H1 (cell line): ENCODE measurements around the gene ZNF761. TPM values are rescaled to one million over a fixed set of nuclear protein-coding genes. Genes with fewer than 3 reads are reported as not detected.

Experiments
- CTCF ChIA-PET: fragments of 300-600 bp; sonication (Branson Sonifier 250); formaldehyde crosslinking; loops from one replicate; lab custom pipeline; 2021; ENCODE audit not compliant: partially characterized antibody; lab: Charles Lee
- POLR2A ChIA-PET: fragments of 300-600 bp; sonication (Branson Sonifier 250); formaldehyde crosslinking; loops from one replicate; lab custom pipeline; 2021; ENCODE audit warnings: inconsistent platforms; ENCODE audit not compliant: partially characterized antibody; lab: Charles Lee
- DNase-seq, 2 experiments: peaks; one replicate each; pipeline versions ENCODE4 v3.0.0 to v3.0.0-alpha.2; 2010 to 2022; ENCODE audit warnings: low spot score in 2 of 2, low read depth in 1 of 2, mixed read lengths in 1 of 2
- FAIRE-seq: peaks from 2 replicates; lab custom pipeline; 2011; peaks lifted over from hg19 to GRCh38; lab: Jason Lieb, UNC
- H2AFZ ChIP-seq: 2 replicates; pipeline ENCODE4 v1.8.1; 2012; ENCODE audit warnings: low read length, inconsistent platforms
- H2AK5ac ChIP-seq: 2 replicates; pipeline ENCODE4 v1.6.1; 2013; ENCODE audit warnings: low read depth, low read length
- H2BK120ac ChIP-seq: replicated peaks from 2 replicates; pipeline ENCODE3; 2013; ENCODE audit warnings: low read depth, low read length, inconsistent platforms
- H2BK12ac ChIP-seq: 2 replicates; pipeline ENCODE4 v1.6.1; 2013; ENCODE audit warnings: low read depth, low read length
- H2BK15ac ChIP-seq: 2 replicates; pipeline ENCODE4 v1.6.1; 2013; ENCODE audit warnings: low read length
- H2BK20ac ChIP-seq: 2 replicates; pipeline ENCODE4 v1.6.1; 2013; ENCODE audit warnings: low read length
- H2BK5ac ChIP-seq: 2 replicates; pipeline ENCODE4 v1.6.1; 2013; ENCODE audit warnings: low read depth, low read length
- H3K14ac ChIP-seq: 2 replicates; pipeline ENCODE4 v1.6.1; 2013; ENCODE audit warnings: inconsistent platforms; ENCODE audit not compliant: insufficient read length
- H3K18ac ChIP-seq: 2 replicates; pipeline ENCODE4 v1.6.1; 2013; ENCODE audit warnings: low read length; ENCODE audit errors: extremely low read depth
- H3K23ac ChIP-seq: 2 replicates; pipeline ENCODE4 v1.6.1; 2013; ENCODE audit warnings: inconsistent platforms; ENCODE audit not compliant: insufficient read length
- H3K23me2 ChIP-seq: 2 replicates; pipeline ENCODE4 v1.6.1; 2013; ENCODE audit warnings: low read depth, low read length
- H3K27ac ChIP-seq: 2 replicates; pipeline ENCODE4 v1.6.1; 2011; ENCODE audit warnings: low read depth, low read length, inconsistent platforms
- H3K27me3 ChIP-seq, 4 experiments: replicated peaks in 1 of 4; 1 replicate in 1 of 4; 2 replicates in 3 of 4; pipeline versions ENCODE4 v1.6.1 to v1.8.1; 2011 to 2013; ENCODE audit warnings: low read length in 3 of 4, mild to moderate bottlenecking in 3 of 4, inconsistent platforms in 2 of 4, mixed read lengths in 2 of 4, moderate library complexity in 1 of 4; ENCODE audit not compliant: control insufficient read depth in 3 of 4, insufficient read depth in 3 of 4; ENCODE audit errors: extremely low read depth in 1 of 4
- H3K36me3 ChIP-seq, 4 experiments: 2 replicates each; pipeline versions ENCODE4 v1.6.1 to v1.8.1; 2011 to 2013; ENCODE audit warnings: mild to moderate bottlenecking in 4 of 4, low read length in 3 of 4, moderate library complexity in 2 of 4, control low read depth in 1 of 4, inconsistent platforms in 1 of 4; ENCODE audit not compliant: insufficient read depth in 4 of 4, control insufficient read depth in 2 of 4
- H3K4ac ChIP-seq: replicated peaks from 2 replicates; pipeline ENCODE3; 2013; ENCODE audit warnings: low read length, low read depth, mixed read lengths, inconsistent platforms; ENCODE audit not compliant: insufficient read length
- H3K4me1 ChIP-seq, 4 experiments: replicated peaks in 1 of 4; 1 replicate in 1 of 4; 2 replicates in 3 of 4; pipeline versions ENCODE4 v1.6.1 to v1.8.1; 2011 to 2013; ENCODE audit warnings: low read length in 3 of 4, inconsistent platforms in 2 of 4, mixed read lengths in 1 of 4; ENCODE audit not compliant: insufficient read depth in 4 of 4, control insufficient read depth in 3 of 4
- H3K4me2 ChIP-seq, 2 experiments: 2 replicates each; pipeline versions ENCODE4 v1.6.1 to v1.8.1; 2011 to 2013; ENCODE audit warnings: low read depth in 2 of 2, low read length in 2 of 2, control low read depth in 1 of 2, inconsistent platforms in 1 of 2, mild to moderate bottlenecking in 1 of 2; ENCODE audit not compliant: insufficient read depth in 1 of 2
- H3K4me3 ChIP-seq, 4 experiments: fragments of 200-600, 300-600 bp in 1 of 4; sonication (generic), shearing (Covaris generic), sonication (Bioruptor Twin) in 1 of 4; 2 replicates each; pipeline versions ENCODE4 v1.5.1 to v1.8.1; 2011 to 2016; ENCODE audit warnings: low read length in 4 of 4, low read depth in 3 of 4, control low read depth in 2 of 4, inconsistent platforms in 2 of 4, mild to moderate bottlenecking in 2 of 4, mixed read lengths in 1 of 4, moderate library complexity in 1 of 4; ENCODE audit not compliant: insufficient read depth in 2 of 4; ENCODE audit errors: extremely low read depth in 1 of 4
- H3K56ac ChIP-seq: replicated peaks from 2 replicates; pipeline ENCODE3; 2013; ENCODE audit warnings: low read depth, mild to moderate bottlenecking, mixed read lengths, low read length, inconsistent platforms; ENCODE audit not compliant: insufficient read length
- H3K79me1 ChIP-seq: 2 replicates; pipeline ENCODE4 v1.6.1; 2013; ENCODE audit warnings: low read depth, low read length, control low read depth
- H3K79me2 ChIP-seq, 2 experiments: 2 replicates each; pipeline versions ENCODE4 v1.6.1 to v1.8.1; 2012 to 2013; ENCODE audit warnings: low read length in 2 of 2, mild to moderate bottlenecking in 2 of 2, inconsistent platforms in 1 of 2; ENCODE audit not compliant: insufficient read depth in 2 of 2, control insufficient read depth in 1 of 2
- H3K9ac ChIP-seq, 4 experiments: replicated peaks in 1 of 4; 1 replicate in 1 of 4; 2 replicates in 3 of 4; pipeline versions ENCODE4 v1.6.1 to v1.8.1; 2011 to 2013; ENCODE audit warnings: low read depth in 3 of 4, low read length in 3 of 4, control low read depth in 2 of 4, mild to moderate bottlenecking in 2 of 4, moderate library complexity in 2 of 4, inconsistent platforms in 1 of 4; ENCODE audit errors: extremely low read depth in 1 of 4
- H3K9me3 ChIP-seq, 2 experiments: 2 replicates each; pipeline versions ENCODE4 v1.6.1 to v1.8.1; 2012 to 2013; ENCODE audit warnings: mild to moderate bottlenecking in 2 of 2, moderate library complexity in 2 of 2, control low read depth in 1 of 2, inconsistent platforms in 1 of 2, low read depth in 1 of 2, low read length in 1 of 2, mixed read lengths in 1 of 2; ENCODE audit not compliant: insufficient read depth in 2 of 2
- H4K20me1 ChIP-seq, 2 experiments: replicated peaks in 1 of 2; 2 replicates each; pipeline versions ENCODE3 to v1.8.1; 2011 to 2013; ENCODE audit warnings: inconsistent platforms in 2 of 2, low read length in 2 of 2, mild to moderate bottlenecking in 1 of 2; ENCODE audit not compliant: insufficient read depth in 2 of 2, control insufficient read depth in 1 of 2
- H4K5ac ChIP-seq: 2 replicates; pipeline ENCODE4 v1.6.1; 2013; ENCODE audit warnings: low read length, low read depth, mixed read lengths, inconsistent platforms; ENCODE audit not compliant: insufficient read length
- H4K8ac ChIP-seq: 2 replicates; pipeline ENCODE4 v1.8.0; 2013; ENCODE audit warnings: mild to moderate bottlenecking, moderate library complexity, low read length, inconsistent platforms; ENCODE audit not compliant: insufficient read depth; ENCODE audit errors: extremely low read depth
- H4K91ac ChIP-seq: replicated peaks from 2 replicates; pipeline ENCODE3; 2013; ENCODE audit warnings: low read length, mixed read lengths, inconsistent platforms; ENCODE audit not compliant: insufficient read length
- CTBP2 ChIP-seq: IDR thresholded peaks from 2 replicates; pipeline ENCODE4 v1.7.0; 2011; ENCODE audit warnings: borderline replicate concordance, mild to moderate bottlenecking, moderate library complexity, mixed read lengths, low read length; ENCODE audit not compliant: insufficient read depth, insufficient read length
- HDAC6 ChIP-seq: IDR thresholded peaks from one replicate; pipeline ENCODE4 v1.7.1; 2012; ENCODE audit warnings: low read depth, mild to moderate bottlenecking, inconsistent platforms, low read length, moderate library complexity
- RAD21 ChIP-seq, 2 experiments: IDR thresholded peaks in 1 of 2; conservative IDR thresholded peaks in 1 of 2; 2 replicates each; pipeline ENCODE4 v1.6.1; 2011; ENCODE audit warnings: low read depth in 2 of 2, low read length in 2 of 2, improper control_type of control experiment in 1 of 2, inconsistent platforms in 1 of 2, mild to moderate bottlenecking in 1 of 2, moderate library complexity in 1 of 2
- RFX5 ChIP-seq: IDR thresholded peaks from 2 replicates; pipeline ENCODE4 v1.6.1; 2011; ENCODE audit warnings: low read depth, low read length, improper control_type of control experiment, borderline replicate concordance
- SP1 ChIP-seq: IDR thresholded peaks from 2 replicates; pipeline ENCODE4 v1.6.1; 2011; ENCODE audit warnings: low read depth, low read length
- TAF1 ChIP-seq: IDR thresholded peaks from 2 replicates; pipeline ENCODE4 v1.6.1; 2011; ENCODE audit warnings: mild to moderate bottlenecking, low read depth, low read length
- WGBS, 2 experiments: shearing (Covaris generic) in 1 of 2; methylation state at CpG; one replicate each; pipeline versions ENCODE4 v1.1.6 to v1.1.7; 2013 to 2015; ENCODE audit warnings: low lambda C conversion rate in 2 of 2, mixed read lengths in 2 of 2, inconsistent platforms in 1 of 2, low coverage in 1 of 2, missing lambda C conversion rate in 1 of 2; ENCODE audit not compliant: insufficient replicate concordance in 2 of 2, insufficient coverage in 1 of 2, insufficient read length in 1 of 2; ENCODE audit errors: extremely low coverage in 1 of 2, missing lambda C conversion rate in 1 of 2; 5-methylcytosine and 5-hydroxymethylcytosine counted together
- polyA plus RNA-seq, 7 experiments: library from polyadenylated mRNA; depleted of rRNA in 3 of 7; stranded (reverse) in 5 of 7; unstranded in 2 of 7; fragments of >200 nt in 5 of 7; fragments of 200-250 nt in 2 of 7; gene quantifications; 1 replicate in 5 of 7; 2 replicates in 1 of 7; 4 replicates in 1 of 7; pipeline versions ENCODE4 v1.2.1 to v1.2.3, GENCODE V29; 2011 to 2013; ENCODE audit warnings: missing spikeins in 2 of 7, mixed read lengths in 2 of 7
- total RNA-seq: library from RNA; stranded (reverse); fragmentation: NEBNext Ultra II Directional; extraction: Animal tissue kit (Norgen Biotek cat#: 25700); gene quantifications from 2 replicates; pipeline ENCODE4 v1.2.1, GENCODE V29; 2021
- TF ChIP-seq, protein P1 (sequence below): IDR thresholded peaks from 2 replicates; pipeline ENCODE4 v1.6.1; 2012; ENCODE audit warnings: inconsistent platforms

The ZNF761 gene
- total and polyA plus RNA-seq, 2 of the 8 experiments (the other 6 are each of a cell fraction or from before 2014, with no cell fraction given), result 11.1 to 25.1 TPM

DNA sequence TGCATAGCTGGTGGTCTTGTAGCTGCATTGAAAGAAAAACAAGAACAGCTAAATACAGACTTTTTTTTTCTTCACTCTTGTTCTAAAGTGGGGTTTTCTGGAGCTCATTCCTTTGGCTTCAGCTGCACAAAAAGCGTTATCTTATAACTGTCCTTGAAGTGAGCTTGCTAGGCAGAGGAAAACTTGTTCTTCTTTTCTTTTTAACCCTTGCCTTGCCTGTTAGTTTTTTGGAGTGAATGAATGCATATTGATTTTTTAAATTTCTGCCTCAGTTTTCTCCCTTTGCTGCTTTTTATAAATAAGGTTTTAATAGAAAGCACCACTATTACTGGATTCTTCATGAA is 35.3 kb upstream of the ZNF761 start:
- Histone ChIP-seq H3K4me1 (peaks cover 0 to 2% (median 0%) of the 10 kb centered on the region in 4 experiments; a peak in 3 of 7 replicates), H3K4ac (no peak overlapping the region), H3K9ac (no peak overlapping the region), H2BK20ac (no peak overlapping the region), H2BK12ac (no peak overlapping the region), H3K4me3 (peak overlapping the region; percentile 23 to 96 (median 57); a peak in 5 of 8 replicates), H2BK120ac (no peak overlapping the region), H3K36me3 (peaks cover 0 to 19% (median 1%) of the 10 kb centered on the region in 4 experiments; a peak in 3 of 8 replicates), H3K56ac (no peak overlapping the region), H3K18ac (no peak overlapping the region), H2BK5ac (no peak overlapping the region), H3K23ac (no peak overlapping the region), H2AK5ac (no peak overlapping the region), H4K5ac (no peak overlapping the region), H2AFZ (no peak overlapping the region), H3K9me3 (no peaks in the 10 kb centered on the region), H4K20me1 (peaks cover 0 to 4% of the 10 kb centered on the region in 2 experiments), H4K91ac (no peak overlapping the region), H3K79me2 (peaks cover 0 to 3% of the 10 kb centered on the region in 2 experiments; a peak in 1 of 4 replicates), H3K27me3 (no peaks in the 10 kb centered on the region), H3K4me2 (peak overlapping the region; percentile 81 to 83; a peak in 3 of 4 replicates), H4K8ac (no peak overlapping the region), H3K14ac (no peak overlapping the region), H2BK15ac (no peak overlapping the region), H3K23me2 (peaks cover 7% of the 10 kb centered on the region; the same call in 1 of the 2 replicates), H3K27ac (no peak overlapping the region), H3K79me1 (no peaks in the 10 kb centered on the region)
- CTCF ChIA-PET, result no interaction called here
- FAIRE-seq, result no peak
- WGBS, 2 experiments, result 33% methylated on average over 1 of the region's 1 CpG; no CpG with 5 or more reads in 1 of the 2 experiments
- TF ChIP-seq TAF1 (no peak), HDAC6 (no peak), RAD21 (IDR thresholded peaks at IDR 0.05 in 1 of 2, conservative IDR thresholded peaks at IDR 0.05 in 1 of 2; ENCODE audit: low read depth in 2 of 2, low read length in 2 of 2) (no peak), CTBP2 (no peak), SP1 (no peak), RFX5 (no peak)
- TF ChIP-seq, protein P1, sequence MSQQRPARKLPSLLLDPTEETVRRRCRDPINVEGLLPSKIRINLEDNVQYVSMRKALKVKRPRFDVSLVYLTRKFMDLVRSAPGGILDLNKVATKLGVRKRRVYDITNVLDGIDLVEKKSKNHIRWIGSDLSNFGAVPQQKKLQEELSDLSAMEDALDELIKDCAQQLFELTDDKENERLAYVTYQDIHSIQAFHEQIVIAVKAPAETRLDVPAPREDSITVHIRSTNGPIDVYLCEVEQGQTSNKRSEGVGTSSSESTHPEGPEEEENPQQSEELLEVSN, result no peak
- POLR2A ChIA-PET, result no interaction called here
- DNase-seq, result no peak
